Measurements from ENCODE around the gene SEC24B.
"Not testable (repeated sequence)": the region's sequence is repeated elsewhere in the genome, so short reads cannot be mapped to it uniquely, and the experiment has no call there.

The SEC24B gene

DNA sequence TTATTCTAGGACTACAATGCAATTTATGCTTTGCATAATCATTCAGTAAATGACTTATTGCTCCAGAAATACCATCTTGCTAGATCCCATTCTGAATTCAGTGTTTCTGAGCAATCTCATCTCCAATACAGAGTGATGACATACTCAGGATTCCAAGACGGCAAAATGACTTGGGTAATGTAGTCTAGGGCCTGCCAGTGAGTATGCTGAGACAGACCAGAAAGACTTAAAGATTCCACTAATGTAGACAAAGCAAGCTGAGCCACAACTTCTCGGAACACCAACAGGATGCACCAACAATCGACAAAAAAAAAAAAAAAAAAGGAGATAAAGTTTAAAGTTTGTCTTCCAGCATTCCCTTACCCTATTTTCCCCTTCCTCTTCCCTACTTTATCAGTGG lies 919 bp upstream of the SEC24B start:
- peak; percentile 40 for DNase-seq (ENCODE audit: low read depth)

DNA sequence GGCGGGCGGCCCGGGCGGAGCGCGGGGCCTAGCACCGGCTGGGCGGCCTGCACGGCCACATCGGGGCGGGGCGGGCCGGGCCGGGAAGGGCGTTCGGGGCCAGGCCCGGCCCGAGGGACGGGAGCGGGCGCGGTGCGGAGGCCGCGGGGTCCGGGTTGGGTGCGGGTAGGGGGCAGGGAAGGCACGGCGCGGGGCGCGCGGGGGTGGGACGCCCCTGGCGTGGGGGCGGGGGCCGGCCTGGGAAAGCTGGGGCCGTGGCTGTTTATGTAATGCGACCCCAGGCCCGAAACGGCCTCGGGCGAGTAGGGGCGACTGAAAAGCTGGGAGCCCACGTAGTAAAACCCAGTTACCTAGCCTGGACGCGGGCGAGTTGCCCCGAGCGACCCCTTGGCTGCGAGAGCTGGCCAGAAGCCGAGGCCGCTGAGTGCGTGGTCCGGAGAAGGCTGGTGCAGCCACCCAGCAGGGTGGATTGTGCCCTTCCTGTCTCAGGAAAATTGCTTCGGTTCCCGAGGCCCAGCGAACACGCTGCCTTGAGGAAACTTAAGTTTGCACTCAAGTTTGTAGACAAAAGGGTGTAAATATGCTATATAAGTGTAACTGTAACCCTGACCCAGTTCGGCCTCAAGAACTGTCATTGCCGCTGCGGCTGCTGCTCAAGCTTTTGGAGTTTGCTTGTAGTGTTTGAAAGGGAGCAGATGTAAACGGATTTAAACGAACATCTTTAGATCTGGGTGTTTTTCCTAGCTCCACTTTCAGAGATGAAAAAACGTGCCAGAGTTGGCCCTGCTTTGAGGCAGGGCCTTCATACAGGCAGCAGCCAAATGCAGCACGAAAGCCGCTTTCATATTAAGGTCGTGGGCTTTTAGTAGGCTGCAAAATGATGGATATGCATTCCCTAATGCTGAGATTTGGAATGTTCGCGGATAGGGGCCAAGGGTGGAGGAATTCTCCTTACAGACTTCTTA lies 674 bp downstream of the SEC24B start:
- DNase-seq (ENCODE audit: low read depth), result no peak

DNA sequence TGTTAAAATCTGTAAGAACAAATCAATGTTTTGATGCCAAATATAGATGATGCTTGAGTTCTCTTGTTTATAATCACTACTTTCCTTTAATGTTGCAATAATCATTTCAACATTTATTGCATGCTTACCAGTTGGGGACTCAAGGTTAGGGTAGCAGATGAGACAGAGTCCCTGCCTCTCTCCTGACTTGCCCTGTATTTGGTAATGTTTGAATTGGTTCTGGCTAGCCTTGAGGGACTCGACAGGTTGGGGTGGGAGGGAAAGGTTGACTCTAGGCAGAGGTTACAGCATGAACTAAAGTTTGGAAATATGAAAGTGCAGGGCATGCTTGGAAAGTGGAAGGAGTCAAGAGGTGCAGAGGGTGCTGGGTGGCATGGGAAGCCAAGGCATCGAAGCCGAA lies 2.0 kb downstream of the SEC24B start:
- no peak for DNase-seq (ENCODE audit: low read depth)

DNA sequence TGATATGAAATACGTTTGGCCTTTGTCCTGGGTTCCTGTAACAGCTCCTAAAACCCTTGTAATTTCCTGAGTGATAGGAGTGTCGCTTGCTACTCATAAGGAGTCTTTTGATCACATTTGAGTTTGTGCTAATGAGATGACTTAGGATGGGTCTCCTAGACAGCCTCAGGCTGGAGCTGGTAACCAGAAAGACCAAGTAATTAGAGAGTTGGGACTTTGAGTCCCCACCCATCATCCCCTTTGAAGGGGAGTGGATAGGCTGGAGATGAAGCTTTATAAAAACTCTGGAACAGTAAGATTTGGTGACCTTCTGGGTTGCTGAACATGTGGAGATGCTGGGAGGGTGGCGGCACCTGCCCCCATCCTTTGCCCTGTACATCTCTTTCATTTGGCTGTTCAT lies 2.9 kb downstream of the SEC24B start:
- DNase-seq (ENCODE audit: low read depth), result no peak

DNA sequence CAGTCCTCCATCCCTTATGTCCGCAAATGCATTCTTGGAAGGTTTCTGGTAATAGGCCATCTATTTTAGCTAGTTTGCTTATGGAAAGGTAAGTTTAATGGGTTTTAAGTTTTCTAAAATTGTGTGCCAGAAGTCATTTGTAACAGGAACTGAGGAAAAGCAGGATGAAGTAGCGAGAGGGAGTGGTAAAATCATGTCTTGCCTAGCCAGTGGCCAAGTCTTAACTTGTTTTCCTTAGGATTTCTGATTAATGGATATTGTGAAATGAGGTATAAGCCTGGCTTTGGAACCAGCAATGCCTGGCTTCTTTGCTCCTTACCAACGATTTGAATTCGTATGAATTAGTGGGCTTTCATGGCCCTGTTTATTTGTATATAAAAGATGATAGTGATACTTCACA lies 7.3 kb downstream of the SEC24B start:
- no peak for DNase-seq (ENCODE audit: low read depth)

DNA sequence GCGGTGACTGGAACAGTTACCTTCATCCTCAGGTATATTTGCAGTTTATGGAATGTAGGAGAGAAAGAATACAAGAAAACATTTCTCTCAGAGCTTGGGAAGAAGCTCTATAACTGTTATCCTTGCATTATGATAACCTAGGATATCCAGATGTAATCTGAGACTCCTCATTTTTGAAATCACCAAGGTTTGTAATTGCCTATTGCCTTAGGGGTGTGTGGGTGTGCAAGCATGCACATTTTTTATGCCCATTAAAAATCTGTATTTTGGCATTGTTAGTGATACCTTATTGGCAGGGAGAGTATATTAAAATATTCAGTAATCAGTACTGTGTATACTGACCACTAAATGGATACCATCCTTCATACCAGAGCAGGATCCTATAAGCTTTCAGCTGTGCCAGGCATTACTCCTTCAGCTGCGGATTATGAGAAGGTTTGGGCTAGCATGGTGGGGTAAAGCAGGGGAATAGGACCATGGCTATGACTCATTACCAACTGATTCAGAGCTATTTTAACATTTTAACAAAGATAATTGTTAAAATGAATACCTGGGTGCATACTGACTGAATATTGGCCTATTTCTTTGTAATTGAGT lies 8.3 kb downstream of the SEC24B start:
- no peak for DNase-seq (ENCODE audit: low read depth)

DNA sequence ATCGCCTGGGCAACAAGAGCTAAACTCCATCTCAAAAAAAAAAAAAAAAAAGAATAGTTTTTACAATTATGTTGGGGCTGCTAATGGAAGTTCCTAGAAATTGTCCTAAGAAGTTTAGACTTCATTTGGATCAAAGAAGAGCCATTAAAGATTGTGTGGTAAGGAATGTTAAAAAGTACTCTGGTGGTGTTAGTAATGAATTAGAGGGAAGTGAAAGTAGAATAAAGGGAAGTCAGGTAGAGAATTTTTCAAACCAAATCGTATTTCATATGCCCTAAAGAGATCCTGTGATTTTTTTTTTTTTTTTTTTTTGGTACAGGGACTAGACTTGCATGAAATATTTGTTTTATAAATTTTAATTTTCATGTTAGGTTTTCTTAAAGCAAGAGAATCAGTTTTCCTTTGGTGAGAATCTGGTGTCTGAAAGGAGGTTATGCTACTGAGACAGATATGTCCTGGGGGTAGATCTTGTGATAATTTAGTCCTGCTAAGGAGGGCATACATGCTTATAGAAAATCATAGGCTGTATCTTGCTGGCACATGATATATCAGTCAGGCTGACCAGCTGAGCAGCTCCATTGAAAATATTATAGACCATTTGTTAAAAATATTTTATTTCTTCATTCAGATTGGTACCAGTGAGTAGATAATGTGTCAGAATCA lies 10.7 kb downstream of the SEC24B start:
- DNase-seq (ENCODE audit: low read depth), result no peak

DNA sequence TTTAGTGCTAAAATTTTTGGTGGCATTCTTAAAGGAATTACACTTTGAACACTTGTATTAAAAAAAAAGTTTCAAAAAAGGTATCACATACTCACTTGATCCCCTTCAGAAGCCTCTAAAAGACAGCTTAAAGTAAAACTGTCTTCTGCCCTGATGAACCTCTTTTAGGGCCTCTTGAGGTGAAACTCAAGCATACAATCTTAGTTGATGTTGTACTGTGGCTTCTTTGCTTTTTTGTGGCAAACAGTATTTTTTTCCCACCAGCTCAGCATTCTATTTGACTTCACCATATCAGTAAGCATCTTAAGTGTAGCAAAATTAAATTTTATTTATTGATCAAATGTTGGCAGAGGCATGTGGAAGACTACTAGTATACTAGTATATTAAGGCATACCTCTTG lies 13.7 kb downstream of the SEC24B start:
- no peak for DNase-seq (ENCODE audit: low read depth)

DNA sequence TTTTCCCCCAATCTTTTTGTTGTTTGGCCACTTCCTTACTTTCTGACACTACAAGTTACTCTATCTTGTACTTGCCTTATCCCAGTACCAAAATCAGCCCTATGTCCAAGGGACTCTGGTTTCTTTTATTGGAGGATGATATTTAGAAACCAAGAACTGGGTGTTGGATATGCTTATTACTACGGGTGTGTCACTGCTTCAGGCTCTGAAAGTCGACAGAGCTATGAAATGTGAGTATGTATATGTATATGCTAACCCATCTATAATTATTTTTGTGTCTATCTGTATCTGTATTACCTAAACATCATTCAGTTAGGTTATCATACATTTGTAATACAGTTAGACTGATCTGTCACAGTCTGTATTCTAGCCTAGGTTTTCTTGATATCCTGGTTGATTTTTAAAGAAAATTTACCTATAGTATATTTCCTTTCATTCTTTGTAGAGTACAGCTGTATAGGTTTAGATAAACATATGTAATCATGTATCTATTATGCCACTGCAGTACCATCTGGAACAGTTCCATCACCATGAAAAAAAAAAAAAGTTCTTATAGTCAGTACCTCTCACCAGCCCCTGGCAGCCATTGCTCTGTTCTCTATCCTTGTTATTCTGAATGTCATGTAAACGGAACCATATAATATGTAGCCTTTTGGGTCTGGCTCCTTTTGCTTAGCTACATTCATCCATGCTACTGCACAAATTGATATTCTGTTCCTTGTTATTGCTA lies 18.1 kb downstream of the SEC24B start:
- no peak for DNase-seq (ENCODE audit: low read depth)

DNA sequence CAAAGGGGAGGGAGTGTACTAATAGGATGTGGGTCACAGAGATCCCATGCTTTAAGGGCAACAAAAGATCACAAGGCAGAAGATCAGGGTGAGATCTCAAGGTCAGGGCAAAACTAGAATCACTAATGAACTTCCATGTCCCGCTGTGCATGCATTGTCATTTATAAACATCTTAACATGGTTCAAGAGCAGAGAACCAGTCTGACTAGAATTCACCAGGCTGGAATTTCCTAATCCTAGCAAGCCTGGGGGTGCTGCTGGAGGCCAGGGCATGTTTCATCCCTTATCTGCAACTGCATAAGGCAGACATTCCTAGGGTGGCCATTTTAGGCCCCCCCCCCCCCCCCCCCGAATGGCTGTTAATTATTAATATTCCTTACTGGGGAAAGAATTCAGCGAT lies 19.5 kb downstream of the SEC24B start:
- DNase-seq (ENCODE audit: low read depth), result not testable (repeated sequence)

DNA sequence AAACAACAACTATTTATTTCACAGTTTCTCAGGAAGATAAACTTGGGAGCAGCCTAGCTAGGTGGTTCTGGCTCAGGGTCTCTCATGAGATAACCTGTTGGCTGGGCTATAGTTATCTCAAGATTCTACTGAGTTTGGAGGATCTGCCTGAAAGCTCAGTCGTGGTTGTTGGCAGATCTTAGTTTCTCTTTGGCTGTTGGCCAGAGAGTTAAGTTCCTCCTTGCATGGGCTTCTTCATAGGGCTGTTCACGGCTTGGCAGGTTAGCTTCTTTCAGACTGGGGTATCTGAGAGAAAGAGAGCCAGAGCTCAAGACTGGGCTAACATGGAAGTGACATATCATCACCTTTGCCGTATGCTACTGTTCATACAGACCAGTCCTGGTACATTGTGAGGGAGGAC lies 28.7 kb downstream of the SEC24B start:
- no peak for DNase-seq (ENCODE audit: low read depth)

DNA sequence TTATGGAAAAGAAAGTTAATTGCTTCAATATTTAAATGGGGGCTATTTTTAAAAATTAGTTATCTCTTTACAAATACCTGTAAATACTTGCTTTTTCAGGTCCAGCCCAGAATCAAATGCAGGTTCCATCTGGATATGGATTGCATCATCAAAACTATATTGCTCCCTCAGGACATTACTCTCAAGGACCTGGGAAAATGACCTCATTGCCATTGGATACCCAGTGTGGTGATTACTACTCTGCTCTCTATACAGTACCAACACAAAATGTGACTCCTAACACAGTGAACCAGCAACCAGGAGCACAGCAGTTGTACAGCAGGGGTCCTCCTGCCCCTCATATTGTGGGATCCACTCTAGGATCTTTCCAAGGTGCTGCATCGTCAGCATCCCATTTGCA lies 29.2 kb downstream of the SEC24B start:
- DNase-seq (ENCODE audit: low read depth), result no peak

DNA sequence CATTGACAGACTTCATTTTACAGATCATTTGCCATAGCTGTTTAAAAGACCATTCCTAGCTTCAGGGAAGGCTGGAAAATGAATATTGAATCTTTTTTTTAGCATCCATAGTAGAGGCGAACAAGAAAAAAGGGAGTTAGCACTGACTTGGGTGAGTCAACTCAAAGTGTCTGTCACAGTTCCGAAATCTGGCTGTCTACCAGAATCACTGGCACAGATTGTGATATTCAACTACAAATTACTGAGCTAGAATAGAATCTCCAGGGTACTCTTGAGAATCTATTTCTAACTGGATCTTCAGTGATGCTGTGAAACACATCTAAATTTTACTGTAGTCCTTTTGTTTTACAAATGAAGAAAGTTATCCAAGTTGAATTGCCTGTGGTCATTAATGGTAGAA lies 31.5 kb downstream of the SEC24B start:
- DNase-seq (ENCODE audit: low read depth), result no peak

DNA sequence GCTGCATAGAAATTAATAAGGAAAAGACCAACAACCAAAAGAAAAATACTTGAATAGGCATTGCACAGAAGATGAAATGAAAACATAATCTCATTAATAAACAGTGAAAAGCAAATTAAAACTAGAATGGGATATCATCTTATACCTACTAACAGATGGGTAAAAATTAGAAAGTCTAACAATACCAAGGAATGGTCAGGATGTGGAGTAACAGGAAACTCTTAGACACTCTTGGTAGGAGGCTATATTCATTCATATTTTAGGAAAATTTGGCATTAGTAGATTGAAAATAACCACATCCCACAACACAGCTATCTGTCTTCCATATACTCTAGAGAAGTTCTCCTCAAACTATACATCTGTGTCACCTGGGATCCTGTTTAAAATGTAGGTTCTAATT lies 36.3 kb downstream of the SEC24B start:
- no peak for DNase-seq (ENCODE audit: low read depth)

DNA sequence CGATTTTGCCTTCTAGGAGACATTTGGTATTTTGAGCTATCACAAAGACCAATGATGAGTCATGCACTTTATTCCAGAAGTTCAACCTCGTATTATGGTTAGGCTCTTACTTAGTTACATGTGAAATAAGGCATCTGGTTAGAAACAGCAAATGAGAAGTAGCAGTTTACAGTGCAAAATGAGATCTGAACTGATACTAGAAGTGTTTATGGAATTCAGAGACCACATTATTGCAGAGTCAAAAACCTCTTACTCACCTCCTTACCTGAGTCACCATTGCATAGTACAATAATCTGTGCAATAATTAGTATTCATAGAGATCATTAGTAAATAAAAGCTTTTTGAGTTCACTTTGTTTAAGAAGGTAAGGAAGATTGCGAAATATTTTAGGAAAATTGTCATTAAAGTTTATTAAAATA lies 38.7 kb downstream of the SEC24B start:
- no peak for DNase-seq (ENCODE audit: low read depth)

DNA sequence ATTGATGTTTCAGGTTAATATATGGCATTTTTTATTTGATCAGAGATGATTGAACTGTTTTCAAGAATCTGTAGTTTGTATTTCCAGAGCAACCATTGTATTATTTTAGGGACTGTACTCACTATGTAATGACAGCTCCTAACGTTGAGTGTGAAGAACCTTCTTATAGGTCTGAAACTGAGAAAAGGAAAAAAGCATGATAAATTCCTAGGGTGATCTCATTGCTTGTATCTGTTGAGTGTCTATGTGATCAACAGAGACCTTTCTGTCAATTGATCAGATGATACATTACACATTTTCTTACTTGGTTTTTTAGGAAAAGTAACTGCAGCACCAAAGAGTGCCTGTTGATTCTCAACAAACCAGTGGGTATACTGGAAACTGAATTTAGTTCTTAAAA lies 40.2 kb downstream of the SEC24B start:
- no peak for DNase-seq (ENCODE audit: low read depth)

DNA sequence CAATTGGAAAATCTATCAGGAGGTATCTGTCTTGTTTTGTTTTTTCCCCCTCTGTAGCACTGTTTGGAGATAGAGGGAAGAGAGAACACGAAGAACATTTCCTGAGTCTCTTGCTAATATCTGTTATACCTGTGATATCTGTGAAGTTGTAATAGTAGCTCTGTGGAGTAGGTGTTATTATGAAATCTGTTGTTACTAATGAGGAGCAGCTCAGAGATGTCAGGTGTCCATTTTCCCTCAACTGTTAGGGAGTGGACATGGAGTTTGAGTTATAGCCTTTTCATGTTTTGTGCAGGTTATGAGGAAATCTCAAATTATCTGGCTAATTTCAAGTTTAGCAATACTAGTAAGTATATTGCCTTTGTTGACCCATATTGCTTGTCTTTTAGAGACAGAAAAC lies 52.4 kb downstream of the SEC24B start:
- DNase-seq (ENCODE audit: low read depth), result no peak

DNA sequence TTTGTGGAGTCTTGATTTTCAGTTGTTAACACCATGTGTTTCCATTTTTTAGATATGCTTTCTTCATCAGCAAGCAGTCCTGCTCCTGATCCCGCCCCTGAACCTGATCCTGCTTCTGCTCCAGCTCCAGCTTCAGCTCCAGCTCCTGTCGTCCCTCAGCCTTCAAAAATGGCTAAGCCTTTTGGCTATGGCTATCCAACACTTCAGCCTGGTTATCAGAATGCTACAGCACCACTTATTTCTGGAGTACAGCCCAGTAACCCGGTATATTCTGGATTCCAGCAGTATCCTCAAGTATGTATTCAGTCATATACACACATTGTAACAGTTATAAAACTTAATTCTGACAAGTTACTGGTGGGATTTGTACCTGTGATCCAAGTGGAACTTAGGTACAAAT lies 60.9 kb downstream of the SEC24B start:
- no peak for DNase-seq (ENCODE audit: low read depth)

DNA sequence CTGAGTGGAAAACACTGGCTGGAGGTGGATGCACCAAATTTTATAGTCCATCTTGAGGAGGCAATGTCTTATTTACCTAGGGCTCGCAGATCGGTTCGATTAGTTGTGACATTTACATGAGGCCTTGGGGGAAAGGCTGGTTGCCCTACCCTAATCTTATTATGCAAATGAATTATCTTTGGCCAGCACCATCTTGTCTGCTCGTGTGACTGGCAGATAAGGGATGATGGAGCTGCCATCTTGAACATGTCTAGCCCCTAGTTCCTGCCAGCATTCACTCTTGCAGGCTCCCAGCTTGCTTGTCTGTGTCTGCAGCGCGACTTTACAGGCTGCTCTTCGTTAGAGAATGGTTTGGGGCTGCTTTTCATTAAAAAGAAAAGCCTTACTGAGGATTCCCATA lies 61.9 kb downstream of the SEC24B start:
- DNase-seq (ENCODE audit: low read depth), result no peak

DNA sequence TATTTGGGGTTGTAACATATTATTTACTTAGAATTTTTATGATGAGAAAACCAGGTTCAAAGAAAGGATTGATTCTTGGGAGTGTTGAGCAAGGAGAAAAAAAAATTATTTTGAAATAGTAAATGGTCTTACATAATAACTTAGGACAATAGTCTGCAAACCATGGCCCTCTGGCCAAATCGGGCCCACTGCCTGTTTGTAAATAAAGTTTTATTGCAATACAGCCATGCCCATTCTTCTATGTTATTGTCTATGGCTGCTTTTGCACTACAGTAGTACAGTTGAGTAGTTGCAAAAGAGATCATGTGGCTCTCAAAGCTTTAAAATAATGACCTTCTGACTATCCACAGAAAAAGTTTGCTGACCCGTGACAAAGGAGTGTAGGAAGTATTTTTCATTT lies 63.3 kb downstream of the SEC24B start:
- no peak for DNase-seq (ENCODE audit: low read depth)

DNA sequence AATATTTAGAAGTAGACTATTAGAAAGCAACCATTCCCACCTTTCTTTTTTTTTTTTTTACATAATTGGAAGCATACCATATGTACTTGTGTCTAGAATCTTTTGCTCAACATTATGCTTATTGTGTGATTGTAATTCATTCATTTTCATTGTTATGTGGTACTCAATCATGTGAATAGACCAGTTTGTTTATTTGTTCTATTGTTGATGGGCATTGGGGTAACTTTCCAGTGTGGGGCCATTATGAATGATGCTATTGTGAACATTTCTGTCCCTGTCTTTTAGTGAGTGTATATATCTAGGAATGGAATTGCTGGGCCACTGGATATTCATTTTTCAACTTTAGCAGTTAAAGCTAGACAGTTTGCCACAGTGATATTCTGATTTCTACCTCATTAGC lies 63.9 kb downstream of the SEC24B start:
- DNase-seq (ENCODE audit: low read depth), result no peak

DNA sequence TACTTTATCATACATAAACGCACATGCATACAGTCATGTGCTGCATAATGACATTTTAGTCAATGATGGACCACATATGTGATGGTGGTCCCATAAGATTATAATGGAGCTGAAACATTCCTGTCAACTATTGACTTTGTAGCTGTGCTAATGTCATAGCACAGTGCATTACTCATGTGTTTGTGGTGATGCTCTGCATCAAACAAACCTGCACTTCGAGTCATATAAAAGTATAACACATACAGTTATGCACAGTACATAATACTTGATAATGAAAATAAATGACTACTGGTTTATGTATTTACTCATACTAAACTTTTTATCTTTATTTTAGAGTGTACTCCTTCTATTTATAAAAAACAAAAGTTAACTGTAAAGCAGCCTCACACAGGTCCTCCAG lies 65.9 kb downstream of the SEC24B start:
- DNase-seq (ENCODE audit: low read depth), result no peak

DNA sequence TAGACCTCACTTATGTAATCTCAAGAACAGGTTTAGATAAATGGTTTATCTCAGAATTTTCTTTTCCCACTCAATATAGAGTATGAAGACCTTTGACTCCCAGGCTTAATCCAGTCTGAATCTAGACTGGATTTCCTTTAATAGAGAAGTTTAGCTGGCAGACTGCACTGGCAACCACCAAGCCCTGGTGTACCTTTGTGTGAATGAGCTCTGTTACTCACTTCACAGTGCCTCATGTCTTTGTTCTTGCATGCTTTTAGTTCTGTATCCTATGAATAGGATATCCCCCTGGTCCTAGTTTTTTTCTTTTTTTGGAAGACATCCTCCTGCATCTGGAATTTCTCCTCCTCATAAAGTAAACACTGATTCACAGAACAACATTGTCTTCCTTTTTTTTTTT lies 73.3 kb downstream of the SEC24B start:
- no peak for DNase-seq (ENCODE audit: low read depth)

Data from fibroblast of the conjunctiva (primary cell).